ENCODE measurements around the gene KIF1A. TPM values are rescaled to one million over a fixed set of nuclear protein-coding genes. Genes with fewer than 3 reads are reported as not detected.
"Not testable (repeated sequence)": the region's sequence is repeated elsewhere in the genome, so short reads cannot be mapped to it uniquely, and the experiment has no call there.

Gene KIF1A
- total and polyA plus RNA-seq, 2 donors = 1.2 to 5.2 TPM

DNA sequence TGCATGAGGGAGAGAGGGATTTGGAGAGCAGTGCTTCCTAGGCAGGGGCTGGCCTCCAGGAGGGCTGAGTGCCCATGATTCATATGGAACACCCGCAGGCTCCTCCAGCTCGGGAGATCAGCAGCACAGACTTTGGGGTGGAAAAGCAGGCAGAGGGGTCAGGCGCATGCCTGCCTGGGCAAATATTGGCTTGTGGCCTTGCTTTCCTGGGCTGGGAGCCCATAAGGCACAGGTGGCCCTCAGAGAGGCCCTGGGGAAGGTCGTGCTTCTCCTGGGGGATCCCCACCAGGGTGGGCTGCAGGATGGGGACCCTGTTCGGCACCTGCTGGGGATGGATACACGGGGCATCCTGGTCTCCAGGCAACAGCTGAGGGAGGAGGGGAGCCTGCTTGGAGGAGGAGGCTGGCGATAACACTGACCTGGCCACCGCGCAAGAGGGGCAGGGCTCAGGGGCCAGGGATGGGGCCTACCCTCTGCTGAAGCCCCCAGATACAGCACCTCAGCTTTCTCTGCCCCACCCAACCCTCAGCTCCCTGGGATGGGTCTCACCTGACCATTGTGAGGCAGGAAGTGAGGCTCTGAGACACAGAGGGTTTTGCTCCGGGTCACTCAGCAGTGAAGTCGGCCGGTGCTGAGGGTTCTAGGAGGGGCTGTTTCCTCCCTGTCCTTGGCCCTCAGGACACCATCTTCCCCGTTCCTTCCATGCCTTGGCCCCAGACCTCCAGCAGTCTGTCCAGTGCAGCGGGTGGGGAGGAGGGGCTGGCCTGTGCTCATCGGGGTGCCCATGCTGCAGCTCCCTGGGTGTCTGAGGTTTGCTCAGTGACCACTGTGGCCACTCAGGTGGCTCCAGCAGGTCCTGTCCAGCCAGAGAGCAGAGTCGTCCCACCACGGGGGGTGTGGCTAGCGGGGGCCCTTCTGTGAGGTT, 116.3 kb downstream of the KIF1A start:
- H3K27ac ChIP-seq (ENCODE audit: low read depth) = no peak overlapping the region
- H3K36me3 ChIP-seq (ENCODE audit: insufficient read depth) = no peaks in the 10 kb centered on the region
- no peak for DNase-seq (ENCODE audit: extremely low spot score)
- no peak overlapping the region for H3K4me3 ChIP-seq (ENCODE audit: low read depth, low read length)
- no peaks in the 10 kb centered on the region for H3K4me1 ChIP-seq (ENCODE audit: insufficient read depth)
- WGBS = 72% methylated on average over 18 of the region's 18 CpGs

DNA sequence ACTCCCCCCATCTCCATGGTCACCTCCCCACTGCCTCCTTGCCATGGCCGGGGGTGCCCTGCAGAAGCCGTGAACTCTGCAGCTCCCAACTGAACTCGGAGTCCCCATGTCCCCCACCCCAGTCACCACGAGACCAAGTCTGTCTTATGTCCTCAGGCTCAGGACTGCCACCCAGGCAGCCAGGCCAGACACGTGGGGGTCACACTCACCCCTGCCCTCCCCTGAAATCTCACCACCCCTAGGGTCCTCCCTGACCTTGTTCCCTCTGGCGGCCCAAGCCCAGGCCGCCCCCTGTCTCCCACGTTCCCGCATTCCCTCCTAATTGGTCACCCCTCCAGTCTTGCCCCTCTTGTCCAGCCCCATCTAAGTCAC, 117.4 kb downstream of the KIF1A start:
- Histone ChIP-seq H3K27ac (ENCODE audit: low read depth) (no peak overlapping the region), H3K4me3 (ENCODE audit: low read depth, low read length) (no peak overlapping the region), H3K4me1 (ENCODE audit: insufficient read depth) (no peaks in the 10 kb centered on the region), H3K36me3 (ENCODE audit: insufficient read depth) (no peaks in the 10 kb centered on the region)
- DNase-seq (ENCODE audit: extremely low spot score) = no peak
- 82% methylated on average over 9 of the region's 9 CpGs for WGBS

DNA sequence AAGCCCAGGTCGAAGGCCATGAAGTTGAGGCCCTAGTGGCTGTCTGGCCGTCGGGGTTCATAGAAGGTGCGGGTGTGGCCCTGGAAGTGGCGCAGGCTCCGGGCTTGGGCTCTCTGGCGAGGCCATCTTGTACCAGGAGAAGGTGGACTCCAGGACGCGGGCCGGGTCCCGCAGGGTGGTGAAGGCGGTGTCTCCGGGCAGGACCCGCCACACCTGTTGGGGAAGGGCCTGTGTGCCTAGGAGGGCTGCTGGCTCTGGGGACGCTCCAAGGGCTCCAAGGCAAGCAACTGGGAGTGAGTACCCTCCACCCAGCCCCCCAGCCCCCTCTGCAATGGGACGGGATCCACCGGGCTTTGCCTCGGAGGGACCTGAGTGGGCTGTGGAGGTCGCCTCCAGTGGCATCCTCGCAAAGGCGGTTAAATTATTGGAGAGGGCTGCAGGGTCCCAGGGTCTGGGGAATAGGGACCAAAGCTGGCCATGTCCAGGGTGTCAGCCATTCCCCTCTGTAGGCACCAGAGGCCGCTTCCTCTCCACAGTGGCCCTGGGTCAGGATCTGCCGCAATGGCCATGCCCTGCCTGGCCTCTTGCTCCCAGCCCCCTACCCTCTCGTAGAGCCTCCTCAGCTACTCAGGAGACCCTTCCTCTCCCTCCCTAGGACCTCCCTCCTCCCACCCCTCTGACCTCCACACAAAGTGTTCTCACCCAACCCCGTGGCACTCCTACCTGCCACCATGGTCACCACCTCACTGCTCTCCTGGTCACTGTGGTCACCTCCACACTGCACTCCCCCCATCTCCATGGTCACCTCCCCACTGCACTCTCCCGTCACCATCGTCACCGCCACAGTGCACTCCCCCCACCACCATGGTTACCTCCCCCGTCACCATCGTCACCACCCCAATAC, 118.0 kb downstream of the KIF1A start:
- WGBS = 89% methylated on average over 30 of the region's 30 CpGs
- Histone ChIP-seq H3K4me3 (ENCODE audit: low read depth, low read length) (no peak overlapping the region), H3K27ac (ENCODE audit: low read depth) (no peak overlapping the region), H3K36me3 (ENCODE audit: insufficient read depth) (no peaks in the 10 kb centered on the region), H3K4me1 (ENCODE audit: insufficient read depth) (no peaks in the 10 kb centered on the region)
- DNase-seq (ENCODE audit: extremely low spot score) = no peak

DNA sequence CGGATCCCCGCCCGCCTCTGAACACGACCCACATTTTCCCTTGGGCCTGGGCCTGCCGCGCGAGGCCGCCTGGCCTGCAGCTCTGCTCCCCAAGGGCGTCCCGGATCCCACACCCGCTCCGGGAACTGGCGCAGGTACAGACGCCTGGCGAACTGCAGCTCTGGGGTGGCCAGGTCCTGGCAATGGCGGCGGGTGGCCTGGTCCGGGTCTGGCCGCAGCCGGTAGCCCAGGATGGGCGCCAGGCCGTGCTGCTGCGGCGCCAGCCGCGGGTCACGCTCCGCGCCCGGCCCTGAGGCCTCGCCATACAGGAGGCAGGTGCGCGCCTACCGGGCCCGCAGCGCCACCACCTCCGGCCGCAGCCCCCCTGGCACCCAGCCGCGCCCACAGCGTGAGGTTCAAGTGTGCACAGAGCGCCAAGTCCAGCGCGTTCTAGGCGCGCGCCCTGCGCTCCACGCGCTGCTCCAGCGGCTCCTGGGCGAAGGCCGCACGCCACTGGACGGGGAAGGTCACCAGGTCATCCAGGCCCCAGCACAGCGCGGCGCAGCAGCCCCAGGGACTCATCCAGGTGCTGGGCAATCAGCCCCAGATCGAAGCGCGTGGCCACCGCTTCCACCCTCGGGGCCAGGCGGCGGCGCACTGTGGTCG, 118.8 kb downstream of the KIF1A start:
- Histone ChIP-seq H3K4me3 (ENCODE audit: low read depth, low read length) (no peak overlapping the region), H3K27ac (ENCODE audit: low read depth) (no peak overlapping the region), H3K36me3 (ENCODE audit: insufficient read depth) (no peaks in the 10 kb centered on the region), H3K4me1 (ENCODE audit: insufficient read depth) (no peaks in the 10 kb centered on the region)
- 91% methylated on average over 67 of the region's 67 CpGs for WGBS
- DNase-seq (ENCODE audit: extremely low spot score) = no peak

DNA sequence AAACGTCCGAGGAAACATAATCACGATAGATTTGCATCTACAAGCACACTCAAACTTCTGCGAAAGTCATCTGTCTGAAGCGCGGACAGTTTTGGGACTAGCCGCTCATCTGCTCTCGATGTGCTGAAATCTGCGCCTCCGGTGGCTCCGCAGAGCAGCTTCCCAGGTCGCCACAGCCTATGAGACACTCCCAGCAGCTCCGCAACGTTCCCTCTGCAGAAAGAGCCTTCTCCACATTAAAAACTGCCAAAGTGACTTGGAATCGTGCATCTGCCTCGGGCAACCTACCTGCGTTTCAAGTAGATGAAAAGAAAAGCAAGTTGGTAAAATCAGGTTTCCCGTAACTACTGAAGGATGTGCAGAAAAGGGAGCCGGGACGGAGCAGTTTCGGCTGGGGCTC, 119.4 kb downstream of the KIF1A start:
- DNase-seq (ENCODE audit: extremely low spot score); H3K4me1 ChIP-seq (ENCODE audit: insufficient read depth); H3K4me3 ChIP-seq (ENCODE audit: low read depth, low read length); H3K36me3 ChIP-seq (ENCODE audit: insufficient read depth); H3K27ac ChIP-seq (ENCODE audit: low read depth): not testable (repeated sequence)
- WGBS = 73% methylated on average over 19 of the region's 21 CpGs

DNA sequence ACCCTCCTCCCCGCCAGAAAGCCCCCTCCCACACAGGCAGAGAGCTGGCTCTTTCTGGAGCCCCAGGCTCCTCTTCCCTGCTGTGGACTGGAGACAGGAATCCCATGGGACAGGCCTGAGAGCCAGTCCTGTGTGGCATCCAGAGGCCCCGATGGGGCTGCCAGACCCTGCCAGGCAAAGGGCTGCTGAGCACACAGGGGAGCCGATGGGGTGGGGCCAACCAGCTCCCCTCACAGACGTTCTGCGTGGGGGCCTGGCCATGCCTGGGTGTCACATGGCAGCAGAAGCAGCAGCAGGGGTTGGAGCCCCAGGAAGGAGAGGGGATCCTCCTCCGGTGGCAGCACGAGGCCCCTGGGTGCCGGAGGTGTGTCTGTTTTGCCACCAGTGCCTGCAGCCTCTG, 120.2 kb downstream of the KIF1A start:
- not testable (repeated sequence) for H3K4me3 ChIP-seq (ENCODE audit: low read depth, low read length); DNase-seq (ENCODE audit: extremely low spot score); H3K4me1 ChIP-seq (ENCODE audit: insufficient read depth); H3K27ac ChIP-seq (ENCODE audit: low read depth); H3K36me3 ChIP-seq (ENCODE audit: insufficient read depth)
- WGBS = 28% methylated on average over 8 of the region's 8 CpGs

DNA sequence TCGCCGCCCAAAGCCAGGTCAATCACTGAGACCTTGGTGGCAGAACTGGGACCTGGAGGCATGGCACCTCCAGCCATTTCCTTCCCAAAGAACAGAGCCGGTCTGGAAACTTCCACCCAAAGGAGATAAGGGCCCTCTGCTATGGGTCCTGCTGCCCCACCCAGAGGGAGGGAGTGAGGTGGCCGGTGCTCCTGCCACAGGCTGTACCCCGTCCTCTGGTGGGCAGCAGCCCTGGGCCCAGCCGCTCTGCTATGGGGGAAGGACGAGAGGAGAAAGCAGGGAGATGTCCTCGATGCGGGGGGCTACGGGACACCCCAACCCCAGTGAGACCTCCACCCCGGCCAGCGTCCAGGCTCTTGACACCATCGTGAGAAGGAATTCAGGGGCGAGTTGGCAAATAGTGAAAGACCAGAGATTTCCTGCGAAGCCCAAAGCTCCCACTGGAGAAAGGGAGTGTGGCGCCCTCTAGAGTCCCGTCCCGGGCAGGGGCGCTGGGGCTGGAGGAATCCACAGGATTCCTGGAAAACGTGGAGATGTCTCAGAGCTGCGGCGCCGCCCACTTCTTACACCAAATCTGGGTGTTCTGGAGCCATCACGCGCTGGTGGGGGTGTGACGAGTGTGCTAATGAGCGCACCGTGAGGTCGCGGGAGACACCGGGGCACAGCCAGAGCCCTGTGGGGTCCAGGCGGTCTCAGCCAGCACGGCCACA, 121.0 kb downstream of the KIF1A start:
- not testable (repeated sequence) for H3K27ac ChIP-seq (ENCODE audit: low read depth); H3K4me1 ChIP-seq (ENCODE audit: insufficient read depth); DNase-seq (ENCODE audit: extremely low spot score); H3K4me3 ChIP-seq (ENCODE audit: low read depth, low read length); H3K36me3 ChIP-seq (ENCODE audit: insufficient read depth)
- WGBS = 77% methylated on average over 6 of the region's 33 CpGs

DNA sequence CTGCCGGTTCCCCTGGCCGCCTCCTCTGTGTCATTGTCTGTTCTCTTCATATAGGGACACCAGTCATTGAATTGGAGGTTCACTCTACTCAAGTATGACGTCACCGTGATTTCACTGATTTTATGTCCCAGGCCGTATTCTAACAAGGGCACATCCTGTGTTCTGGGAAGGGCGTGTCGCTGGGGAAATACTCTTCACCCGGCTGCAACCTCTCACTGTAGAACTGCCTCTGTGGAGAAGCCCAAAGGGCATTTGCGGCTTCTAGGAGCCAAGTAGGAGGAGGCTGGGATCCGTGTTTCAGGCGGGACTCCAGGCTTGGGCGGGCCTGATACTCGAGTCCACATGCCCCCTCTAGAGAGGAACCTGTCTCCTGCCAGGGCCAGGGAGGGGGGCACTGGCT, 123.5 kb downstream of the KIF1A start:
- 68% methylated on average over 5 of the region's 13 CpGs for WGBS
- not testable (repeated sequence) for DNase-seq (ENCODE audit: extremely low spot score); H3K4me3 ChIP-seq (ENCODE audit: low read depth, low read length); H3K27ac ChIP-seq (ENCODE audit: low read depth); H3K4me1 ChIP-seq (ENCODE audit: insufficient read depth); H3K36me3 ChIP-seq (ENCODE audit: insufficient read depth)

DNA sequence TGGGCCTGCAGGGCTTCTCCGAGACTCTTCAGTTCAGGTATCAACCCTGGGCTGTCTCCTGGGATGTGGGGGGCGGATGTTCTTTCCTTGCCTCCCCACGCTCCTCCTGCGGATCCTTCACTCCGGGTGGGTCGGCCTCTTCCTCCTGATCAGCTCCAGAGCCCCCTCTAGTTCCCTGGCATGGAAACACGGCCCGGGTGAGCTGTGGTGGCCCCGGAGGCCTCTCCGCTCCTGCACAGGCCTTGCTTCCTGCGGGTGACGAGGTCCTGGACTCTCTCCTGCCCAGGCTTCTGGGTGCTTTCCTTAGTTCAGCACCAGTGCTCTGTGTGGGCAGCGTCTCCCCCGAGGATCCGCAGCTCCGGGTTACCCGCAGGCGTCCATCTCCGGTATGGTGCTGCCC, 124.4 kb downstream of the KIF1A start:
- H3K36me3 ChIP-seq (ENCODE audit: insufficient read depth); H3K27ac ChIP-seq (ENCODE audit: low read depth); H3K4me3 ChIP-seq (ENCODE audit: low read depth, low read length); DNase-seq (ENCODE audit: extremely low spot score); H3K4me1 ChIP-seq (ENCODE audit: insufficient read depth): not testable (repeated sequence)
- no CpG with 5 or more reads among the region's 19 CpGs for WGBS

DNA sequence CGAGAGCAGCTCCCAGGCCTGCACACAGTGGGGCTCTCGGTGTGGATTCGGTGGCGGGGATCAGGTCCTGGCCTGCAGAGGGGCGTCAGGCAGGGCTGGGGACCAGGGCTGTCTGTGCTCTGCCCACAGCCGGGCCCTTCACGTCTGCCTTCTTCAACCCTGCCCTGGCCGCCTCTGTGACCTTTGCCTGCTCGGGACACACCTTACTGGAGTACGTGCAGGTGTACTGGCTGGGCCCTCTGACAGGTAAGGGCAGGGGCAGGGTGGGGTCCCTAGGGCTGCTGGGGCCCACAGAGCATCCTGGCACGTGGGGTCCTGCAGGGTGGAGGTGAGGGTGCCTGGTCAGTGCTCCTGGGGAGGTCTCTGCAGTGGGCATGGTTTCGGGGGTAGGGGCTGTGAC, 125.7 kb downstream of the KIF1A start:
- WGBS = no CpG with 5 or more reads among the region's 12 CpGs
- not testable (repeated sequence) for H3K4me3 ChIP-seq (ENCODE audit: low read depth, low read length); DNase-seq (ENCODE audit: extremely low spot score); H3K4me1 ChIP-seq (ENCODE audit: insufficient read depth); H3K27ac ChIP-seq (ENCODE audit: low read depth); H3K36me3 ChIP-seq (ENCODE audit: insufficient read depth)

DNA sequence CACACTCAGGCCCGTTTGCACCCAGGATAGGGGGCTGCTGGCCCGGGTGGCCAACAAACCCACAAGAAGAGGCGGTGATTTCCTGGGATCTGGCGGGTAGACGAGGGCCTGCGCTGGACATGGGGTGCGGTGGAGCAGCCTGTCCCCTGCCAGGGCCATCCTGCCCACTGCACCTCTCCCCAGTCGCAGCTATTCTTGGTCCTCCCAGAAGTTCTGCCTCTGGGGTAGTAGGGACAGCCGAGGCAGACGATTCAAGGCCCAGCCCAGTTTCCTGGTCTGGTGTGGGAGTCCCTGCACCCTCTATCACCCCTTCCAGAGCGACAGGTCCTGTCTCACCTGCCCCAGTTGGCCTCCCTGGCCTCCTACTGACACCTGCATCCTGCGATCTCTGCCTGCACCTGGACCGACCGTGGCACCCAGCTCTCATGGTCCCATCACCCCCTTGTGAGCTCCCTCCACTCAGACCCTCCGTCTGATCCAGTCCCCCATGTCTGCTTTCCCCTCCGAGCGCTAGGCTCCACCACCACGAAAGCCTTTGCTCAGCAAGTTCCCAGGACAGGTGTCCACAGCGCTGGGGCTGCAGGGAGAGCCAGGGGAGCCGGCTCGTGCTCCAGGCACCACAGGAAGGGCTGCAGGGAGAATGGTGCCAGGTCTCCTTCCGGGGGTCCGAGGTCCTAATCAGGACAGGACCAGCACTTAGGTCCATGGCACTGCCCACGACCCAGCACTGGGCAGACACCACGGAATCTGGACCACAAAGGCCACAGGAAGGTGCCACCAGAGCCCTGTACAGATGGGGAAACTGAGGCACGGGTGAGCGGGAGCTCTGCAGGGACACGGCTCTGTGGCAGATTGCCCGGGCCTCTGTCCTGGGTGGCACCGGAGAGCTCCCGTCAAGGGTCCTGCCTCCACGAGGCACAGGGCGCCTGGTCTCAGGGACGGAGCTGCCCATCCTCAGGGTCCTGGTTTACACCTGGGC, 127.1 kb downstream of the KIF1A start:
- H3K27ac ChIP-seq (ENCODE audit: low read depth); DNase-seq (ENCODE audit: extremely low spot score); H3K36me3 ChIP-seq (ENCODE audit: insufficient read depth); H3K4me1 ChIP-seq (ENCODE audit: insufficient read depth); H3K4me3 ChIP-seq (ENCODE audit: low read depth, low read length): not testable (repeated sequence)
- 80% methylated on average over 14 of the region's 34 CpGs for WGBS

DNA sequence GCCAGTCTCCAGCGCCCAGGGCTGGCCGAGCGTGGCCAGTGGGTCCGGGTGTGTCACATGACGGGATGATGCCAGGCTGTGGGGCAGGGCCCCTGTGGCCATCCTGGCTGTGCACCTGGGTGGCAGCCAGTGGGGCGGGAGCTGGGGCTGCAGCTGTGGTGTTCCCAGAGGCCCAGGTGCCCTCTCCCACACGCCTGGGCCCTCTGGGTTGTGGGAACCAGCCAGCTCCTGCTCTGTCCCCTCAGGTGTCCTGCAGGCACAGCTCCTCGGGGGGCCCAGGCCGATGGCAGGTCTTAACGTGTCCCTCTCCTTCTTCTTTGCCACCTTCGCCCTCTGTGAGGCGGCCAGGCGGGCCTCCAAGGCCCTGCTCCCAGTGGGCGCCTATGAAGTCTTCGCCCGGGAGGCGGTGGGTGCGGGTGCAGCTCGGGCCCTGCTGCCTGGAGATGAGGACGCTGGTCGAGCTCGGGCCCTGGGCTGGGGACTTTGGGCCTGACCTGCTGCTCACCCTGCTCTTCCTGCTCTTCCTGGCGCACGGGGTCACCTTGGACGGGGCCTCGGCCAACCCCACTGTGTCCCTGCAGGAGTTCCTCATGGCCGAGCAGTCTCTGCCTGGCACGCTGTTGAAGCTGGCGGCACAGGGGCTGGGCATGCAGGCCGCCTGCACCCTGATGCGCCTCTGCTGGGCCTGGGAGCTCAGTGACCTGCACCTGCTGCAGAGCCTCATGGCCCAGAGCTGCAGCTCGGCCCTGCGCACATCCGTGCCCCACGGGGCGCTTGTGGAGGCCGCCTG, 128.2 kb downstream of the KIF1A start, which contains the start of gene AQP12A:
Gene AQP12A, plus strand, starts transcription at position 236 of the 790 bp plus-strand sequence. Its CDS starts 48 bp downstream, at position 284.
- not testable (repeated sequence) for H3K27ac ChIP-seq (ENCODE audit: low read depth); H3K4me3 ChIP-seq (ENCODE audit: low read depth, low read length); H3K4me1 ChIP-seq (ENCODE audit: insufficient read depth); DNase-seq (ENCODE audit: extremely low spot score); H3K36me3 ChIP-seq (ENCODE audit: insufficient read depth)
- 90% methylated on average over 30 of the region's 37 CpGs for WGBS

All from urinary bladder (tissue), 4 donors.